Muscle of back (tissue), 11 donors: ENCODE data around the gene TMC2. TPM values are rescaled to one million over a fixed set of nuclear protein-coding genes. Genes with fewer than 3 reads are reported as not detected.
"Not testable (repeated sequence)": the region's sequence is repeated elsewhere in the genome, so short reads cannot be mapped to it uniquely, and the experiment has no call there.

Source experiments
- DNase-seq, 3 donors: peaks; one replicate each; pipeline versions ENCODE4 v3.0.0 to v3.0.0-alpha.2; 2013
- polyA plus RNA-seq, 10 donors: library from polyadenylated mRNA; unstranded; fragments of 120-200 nt; gene quantifications; one replicate each; pipeline ENCODE4 v1.2.1, GENCODE V29; 2013; ENCODE audit not compliant: insufficient read length in 10 of 10

TMC2 gene
- polyA plus RNA-seq, 10 donors = 0.04 to 0.27 (median 0.06) TPM; not detected in 2

GRCh38 chr20:2658414-2659354 lies 122.3 kb downstream of the TMC2 start:
- DNase-seq = no peak

DNA sequence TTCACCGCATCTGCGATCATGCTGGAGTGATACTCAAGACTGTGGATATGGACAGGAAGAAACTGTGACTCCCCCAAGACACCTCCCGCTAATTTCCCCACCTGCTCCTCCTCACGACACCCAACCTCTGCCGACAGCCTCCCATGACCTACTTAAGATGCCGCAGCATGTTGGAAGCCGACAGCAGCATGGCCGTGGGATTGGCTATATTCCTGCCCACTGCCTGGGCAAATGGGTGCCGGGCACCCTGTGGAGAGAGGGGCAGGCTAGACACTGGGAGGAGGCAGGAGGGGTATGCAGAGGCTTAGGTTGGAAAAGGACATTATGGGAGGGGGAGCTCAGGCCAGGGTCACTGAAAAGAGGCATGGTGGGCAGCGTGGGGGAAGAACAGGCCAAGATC lies 123.2 kb downstream of the TMC2 start:
- DNase-seq = no peak

GRCh38 chr20:2663364-2663886 lies 127.1 kb downstream of the TMC2 start:
- DNase-seq = no peak

- peak; percentile 91 to 97 (median 95) for DNase-seq
These were observed 127.7 kb downstream of the TMC2 start, which contains the start of gene IDH3B for GRCh38 chr20:2663887-2664719. TSS of gene IDH3B (minus strand) at chr20:2664216. CDS start at chr20:2664188, 28 bp downstream.

- DNase-seq = no peak
These were observed 135.6 kb downstream of the TMC2 start for GRCh38 chr20:2671977-2672376.

DNA sequence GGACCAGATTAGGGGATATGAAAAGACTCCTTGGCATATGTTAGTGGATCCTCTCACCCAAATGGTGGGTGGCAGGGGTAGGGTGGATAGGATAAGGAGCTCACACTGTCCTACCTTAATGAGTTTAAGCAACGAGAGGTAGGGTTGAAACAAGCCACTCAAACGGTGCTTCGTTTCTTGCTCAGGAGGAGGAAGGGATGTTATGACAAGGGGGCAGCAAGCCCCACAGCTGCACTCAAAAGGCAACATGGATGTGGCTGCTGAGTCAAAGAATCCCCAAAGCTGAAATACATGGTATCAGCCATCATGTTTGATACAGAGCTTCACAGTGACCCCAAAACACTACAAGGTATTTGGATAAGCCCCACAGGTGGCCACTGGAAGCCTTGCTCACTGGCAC lies 136.1 kb downstream of the TMC2 start:
- DNase-seq = no peak

- DNase-seq = no peak
These were observed 137.1 kb downstream of the TMC2 start for GRCh38 chr20:2673453-2673852.

- no peak for DNase-seq
These were observed 143.7 kb downstream of the TMC2 start for GRCh38 chr20:2680046-2680445.

DNA sequence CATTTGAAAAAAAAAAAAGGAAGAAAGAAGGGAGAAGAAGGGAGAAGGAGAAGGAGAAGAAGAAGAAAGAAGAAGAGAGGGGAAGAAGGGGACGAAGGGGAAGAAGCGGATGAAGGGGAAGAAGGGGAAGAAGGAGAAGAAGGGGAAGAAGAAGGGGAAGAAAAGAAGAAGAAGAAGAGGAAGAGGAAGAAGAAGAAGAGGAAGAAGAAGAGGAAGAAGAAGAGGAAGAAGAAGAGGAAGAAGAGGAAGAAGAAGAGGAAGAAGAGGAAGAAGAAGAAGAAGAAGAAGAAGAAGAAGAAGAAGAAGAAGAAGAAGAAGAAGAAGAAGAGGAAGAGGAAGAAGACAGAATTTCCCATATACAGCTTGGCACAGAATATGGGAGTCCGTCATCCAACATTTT lies 145.7 kb downstream of the TMC2 start:
- DNase-seq = not testable (repeated sequence)

GRCh38 chr20:2684817-2685216 lies 148.4 kb downstream of the TMC2 start:
- DNase-seq = not testable (repeated sequence)

- DNase-seq = no peak
These were observed 151.1 kb downstream of the TMC2 start for GRCh38 chr20:2687514-2687913.

GRCh38 chr20:2688041-2688591 lies 151.7 kb downstream of the TMC2 start:
- DNase-seq = peak in 2 of 3 donors; percentile 29 to 57

GRCh38 chr20:2690213-2690612 lies 153.8 kb downstream of the TMC2 start:
- no peak for DNase-seq

DNA sequence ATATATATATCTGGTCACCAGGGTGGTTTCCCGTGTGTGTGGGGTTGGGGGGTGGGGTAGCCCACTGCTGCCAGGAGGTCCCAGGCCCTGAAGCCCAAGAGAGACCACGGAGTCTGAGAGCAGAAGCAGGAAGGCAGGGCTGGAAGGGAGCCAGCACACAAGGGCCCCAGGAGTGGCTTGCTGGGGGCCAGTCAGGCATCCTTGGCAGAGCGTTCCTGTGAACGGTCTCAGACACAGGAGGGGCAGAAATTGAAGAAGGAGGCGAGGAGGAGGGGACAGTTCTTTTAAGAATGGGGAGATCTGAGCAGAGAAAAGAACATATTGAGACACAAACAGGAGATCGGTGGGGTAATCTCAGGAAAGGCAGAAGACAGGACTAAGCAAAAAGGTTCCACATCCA lies 154.3 kb downstream of the TMC2 start:
- DNase-seq = no peak

- no peak for DNase-seq
These were observed 154.8 kb downstream of the TMC2 start for GRCh38 chr20:2691127-2691526.

Other genes with a start within 250 kb of the TMC2 start
- under 1 TPM; 0.15 to 0.69 (median 0.26) TPM for gene TGM3, start 240.6 kb upstream of the TMC2 start, polyA plus RNA-seq
- not detected for gene TGM6, start 155.7 kb upstream of the TMC2 start, polyA plus RNA-seq
- 100 to 1,000 TPM in 3 of 10 donors, 10 to 100 TPM in 7; 64.6 to 124 (median 82.7) TPM for gene SNRPB, start 65.8 kb upstream of the TMC2 start, polyA plus RNA-seq
- 10 to 100 TPM in 3 of 10 donors, 1 to 10 TPM in 7; 7.8 to 12.8 (median 9.3) TPM for gene ZNF343, start 27.7 kb upstream of the TMC2 start, polyA plus RNA-seq
- gene NOP56, start 116.1 kb downstream of the TMC2 start, polyA plus RNA-seq = 100 to 1,000 TPM; 135 to 187 (median 152) TPM
- gene IDH3B, start 127.6 kb downstream of the TMC2 start, polyA plus RNA-seq = 100 to 1,000 TPM in 3 of 10 donors, 10 to 100 TPM in 7; 88.5 to 104 (median 96.1) TPM
- 1 to 10 TPM; 4.4 to 9.9 (median 5.5) TPM for gene EBF4, start 156.2 kb downstream of the TMC2 start, polyA plus RNA-seq